A673 (cell line): Measurements from ENCODE around the gene GRIA1. TPM values are rescaled to one million over a fixed set of nuclear protein-coding genes. Genes with fewer than 3 reads are reported as not detected.

Experiments used
- BruUV-seq: library from RNA; stranded (reverse); fragments of 400-500 nt; replicated peaks from 2 replicates; lab custom pipeline; 2021; lab: Mats Ljungman, UMichigan
- CTCF ChIA-PET: fragments of 300-600 bp; sonication (Branson Sonifier 250); formaldehyde crosslinking; loops from one replicate; lab custom pipeline; 2022; ENCODE audit warnings: antibody characterized with exemption; lab: Charles Lee
- POLR2A ChIA-PET: fragments of 300-600 bp; sonication (Branson Sonifier 250); formaldehyde crosslinking; loops from one replicate; lab custom pipeline; 2022; ENCODE audit warnings: antibody characterized with exemption; ENCODE audit not compliant: low non-redundant PET; lab: Charles Lee
- DNase-seq: peaks from one replicate; pipeline ENCODE4 v3.0.0-alpha.2; 2015; ENCODE audit warnings: low spot score
- H3K27ac ChIP-seq: fragments of 200-600 bp; sonication (generic); 2 replicates; pipeline ENCODE4 v1.5.1; 2016; ENCODE audit warnings: mixed run types, low read depth, mild to moderate bottlenecking, mixed read lengths, antibody characterized with exemption, low read length; ENCODE audit not compliant: poor library complexity, severe bottlenecking
- H3K27me3 ChIP-seq: fragments of 200-600 bp; sonication (generic); replicated peaks from 2 replicates; pipeline ENCODE4 v1.6.1; 2017; ENCODE audit warnings: mixed run types, low read depth, mild to moderate bottlenecking, mixed read lengths, antibody characterized with exemption, low read length; ENCODE audit not compliant: insufficient read depth, poor library complexity
- H3K36me3 ChIP-seq: fragments of 200-600 bp; sonication (generic); 2 replicates; pipeline ENCODE4 v1.6.1; 2016; ENCODE audit warnings: mixed run types, mild to moderate bottlenecking, mixed read lengths, antibody characterized with exemption, low read length; ENCODE audit not compliant: insufficient read depth, poor library complexity, severe bottlenecking
- H3K4me1 ChIP-seq: fragments of 200-600 bp; sonication (generic); 2 replicates; pipeline ENCODE4 v1.6.1; 2017; ENCODE audit warnings: mixed run types, mild to moderate bottlenecking, mixed read lengths, antibody characterized with exemption, low read length; ENCODE audit not compliant: insufficient read depth, poor library complexity, severe bottlenecking
- H3K4me3 ChIP-seq: fragments of 200-600 bp; sonication (generic); 2 replicates; pipeline ENCODE4 v1.5.1; 2016; ENCODE audit warnings: low read depth, mixed run types, mild to moderate bottlenecking, mixed read lengths, low read length; ENCODE audit not compliant: poor library complexity, severe bottlenecking
- H3K9me3 ChIP-seq: fragments of 200-600 bp; sonication (generic); 2 replicates; pipeline ENCODE4 v1.6.1; 2016; ENCODE audit warnings: mixed run types, low read depth, mild to moderate bottlenecking, mixed read lengths, antibody characterized with exemption, low read length; ENCODE audit not compliant: poor library complexity, severe bottlenecking
- EZH2 ChIP-seq: fragments of 200-600 bp; sonication (generic); IDR thresholded peaks from 2 replicates; pipeline ENCODE4 v1.6.1; 2017; ENCODE audit warnings: borderline replicate concordance, low read depth, mild to moderate bottlenecking, mixed read lengths, antibody characterized with exemption, low read length; ENCODE audit not compliant: poor library complexity, severe bottlenecking
- intact Hi-C: fragments of 100-400 bp; cut with micrococcal nuclease; formaldehyde crosslinking; loops from one replicate; pipeline ENCODE4 v1.10.0; 2022; ENCODE audit not compliant: unreplicated experiment
- total RNA-seq: library from RNA; stranded (reverse); gene quantifications from 2 replicates; pipeline ENCODE4 v1.2.3, GENCODE V29; 2021
- TF ChIP-seq, protein P1 (sequence below): fragments of 300-800, 200-600 bp; sonication (generic); conservative IDR thresholded peaks from 2 replicates; pipeline ENCODE4 v1.5.1; 2017; ENCODE audit warnings: low read depth, mild to moderate bottlenecking, antibody characterized with exemption, low read length, moderate library complexity, mixed read lengths

Gene GRIA1
- total RNA-seq, 1 experiment from 2014 or later, result 0.69 TPM

DNA sequence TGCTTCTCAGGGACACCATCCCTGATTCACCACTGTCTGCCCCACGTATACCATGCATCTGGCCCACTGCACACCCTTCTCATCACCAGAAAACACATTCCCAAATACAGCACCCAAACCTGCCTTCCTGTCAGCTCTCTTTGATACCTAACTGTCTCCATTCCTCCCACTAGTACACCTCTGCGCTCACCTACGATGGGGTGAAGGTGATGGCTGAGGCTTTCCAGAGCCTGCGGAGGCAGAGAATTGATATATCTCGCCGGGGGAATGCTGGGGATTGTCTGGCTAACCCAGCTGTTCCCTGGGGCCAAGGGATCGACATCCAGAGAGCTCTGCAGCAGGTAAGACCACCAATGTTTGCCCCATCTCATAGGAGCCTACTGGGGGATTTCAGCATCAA lies 186.4 kb downstream of the GRIA1 start:
- Histone ChIP-seq H3K4me1 (no peaks in the 10 kb centered on the region), H3K27ac (no peak overlapping the region), H3K9me3 (no peaks in the 10 kb centered on the region), H3K4me3 (no peak overlapping the region), H3K27me3 (no peaks in the 10 kb centered on the region), H3K36me3 (no peaks in the 10 kb centered on the region)
- no TSS peak for BruUV-seq
- ChIA-PET CTCF (no interaction called here), POLR2A (no interaction called here)
- TF ChIP-seq, protein P1, sequence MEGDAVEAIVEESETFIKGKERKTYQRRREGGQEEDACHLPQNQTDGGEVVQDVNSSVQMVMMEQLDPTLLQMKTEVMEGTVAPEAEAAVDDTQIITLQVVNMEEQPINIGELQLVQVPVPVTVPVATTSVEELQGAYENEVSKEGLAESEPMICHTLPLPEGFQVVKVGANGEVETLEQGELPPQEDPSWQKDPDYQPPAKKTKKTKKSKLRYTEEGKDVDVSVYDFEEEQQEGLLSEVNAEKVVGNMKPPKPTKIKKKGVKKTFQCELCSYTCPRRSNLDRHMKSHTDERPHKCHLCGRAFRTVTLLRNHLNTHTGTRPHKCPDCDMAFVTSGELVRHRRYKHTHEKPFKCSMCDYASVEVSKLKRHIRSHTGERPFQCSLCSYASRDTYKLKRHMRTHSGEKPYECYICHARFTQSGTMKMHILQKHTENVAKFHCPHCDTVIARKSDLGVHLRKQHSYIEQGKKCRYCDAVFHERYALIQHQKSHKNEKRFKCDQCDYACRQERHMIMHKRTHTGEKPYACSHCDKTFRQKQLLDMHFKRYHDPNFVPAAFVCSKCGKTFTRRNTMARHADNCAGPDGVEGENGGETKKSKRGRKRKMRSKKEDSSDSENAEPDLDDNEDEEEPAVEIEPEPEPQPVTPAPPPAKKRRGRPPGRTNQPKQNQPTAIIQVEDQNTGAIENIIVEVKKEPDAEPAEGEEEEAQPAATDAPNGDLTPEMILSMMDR, result no peak
- TF ChIP-seq EZH2, result no peak
- DNase-seq, result no peak
- intact Hi-C loops, result no loop called here

DNA sequence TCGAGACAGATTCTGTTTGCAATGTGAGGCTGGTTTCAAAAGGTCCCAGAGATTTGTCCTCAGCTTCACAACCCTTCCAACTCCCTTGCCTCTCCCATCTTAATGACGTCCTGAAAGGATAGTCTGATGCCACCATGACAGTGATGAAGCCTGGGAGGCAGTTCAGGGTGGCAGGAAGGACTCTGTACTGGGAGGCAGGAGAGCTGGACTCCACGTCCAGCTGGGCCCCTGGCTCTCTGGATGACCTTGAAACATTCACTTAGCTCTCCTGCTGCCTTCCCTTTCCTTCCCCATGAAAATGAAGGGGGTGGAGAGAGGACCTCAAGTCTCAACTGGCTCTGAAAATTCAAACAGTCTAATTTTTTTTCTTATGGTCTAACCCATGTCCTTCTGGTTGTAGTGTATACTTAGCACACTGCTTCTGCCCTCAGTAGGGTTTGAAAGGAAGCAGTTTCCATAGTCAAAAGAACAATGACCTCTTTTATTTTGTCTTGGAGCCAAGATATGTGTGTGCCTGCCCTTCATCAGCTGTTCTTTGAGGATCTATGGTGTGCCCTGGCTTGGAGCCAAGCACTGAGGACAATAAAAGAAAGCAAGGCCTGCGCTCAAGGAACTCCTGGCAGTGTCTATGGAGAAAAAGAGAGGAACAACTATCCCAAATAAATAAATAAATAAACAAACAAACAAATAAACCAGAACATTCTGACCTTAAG lies 188.3 kb downstream of the GRIA1 start:
- CTCF ChIA-PET, result no interaction called here
- TF ChIP-seq, protein P1, result no peak
- TF ChIP-seq EZH2, result no peak
- intact Hi-C loops, result no loop called here
- no TSS peak for BruUV-seq
- H3K27ac ChIP-seq, result no peak overlapping the region
- no peak for DNase-seq
- H3K4me3 ChIP-seq, result no peak overlapping the region
- H3K36me3 ChIP-seq, result no peaks in the 10 kb centered on the region
- H3K4me1 ChIP-seq, result no peaks in the 10 kb centered on the region
- POLR2A ChIA-PET, result no interaction called here
- no peaks in the 10 kb centered on the region for H3K9me3 ChIP-seq
- H3K27me3 ChIP-seq, result no peaks in the 10 kb centered on the region

DNA sequence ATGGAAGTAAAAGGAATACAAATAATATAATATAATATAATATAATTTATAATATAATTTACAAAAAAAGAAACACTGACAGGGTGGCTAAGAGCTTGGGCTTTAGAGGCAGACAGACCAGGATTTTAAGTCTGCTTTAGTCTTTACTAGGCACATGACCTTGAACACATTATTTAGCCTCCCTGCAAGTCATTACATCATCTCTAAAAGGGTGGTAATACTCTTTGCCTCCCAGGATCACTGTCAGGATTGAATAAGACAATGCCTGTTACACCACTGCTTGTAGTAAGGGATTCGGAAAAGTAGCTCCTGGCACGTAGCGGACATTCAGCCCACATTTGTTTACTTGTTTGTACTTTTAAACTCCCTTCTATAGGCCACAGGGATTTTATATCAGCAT lies 199.8 kb downstream of the GRIA1 start:
- DNase-seq, result no peak
- no peaks in the 10 kb centered on the region for H3K36me3 ChIP-seq
- CTCF ChIA-PET, result no interaction called here
- H3K27ac ChIP-seq, result no peak overlapping the region
- no peak overlapping the region for H3K4me3 ChIP-seq
- no peaks in the 10 kb centered on the region for H3K9me3 ChIP-seq
- TF ChIP-seq, protein P1, result no peak
- no peak for TF ChIP-seq EZH2
- POLR2A ChIA-PET, result no interaction called here
- intact Hi-C loops, result no loop called here
- no peaks in the 10 kb centered on the region for H3K27me3 ChIP-seq
- H3K4me1 ChIP-seq, result no peaks in the 10 kb centered on the region
- no TSS peak for BruUV-seq
